ENCODE measurements around the gene ZNF350. TPM values are rescaled to one million over a fixed set of nuclear protein-coding genes. Genes with fewer than 3 reads are reported as not detected.

Gene ZNF350
- total RNA-seq, 3 donors from 2014 or later: 14.1 to 31.2 (median 14.4) TPM

DNA sequence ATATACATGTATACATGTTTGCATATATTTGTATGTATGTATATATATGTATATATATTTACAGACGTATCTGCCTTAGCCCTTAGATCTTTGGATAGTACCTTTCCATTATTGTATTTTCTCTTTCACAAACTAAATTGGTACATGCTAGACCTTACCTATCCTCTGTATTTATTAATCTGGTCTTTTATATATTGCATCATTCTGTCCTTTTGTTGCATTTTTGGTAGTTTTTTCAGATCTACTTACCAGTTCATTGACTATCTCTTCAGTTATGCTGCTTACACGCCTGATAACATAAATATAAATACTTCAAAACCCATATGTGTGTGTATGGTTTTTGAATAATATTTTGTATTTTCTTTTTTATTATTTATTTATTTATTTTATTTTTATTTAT lies 47.7 kb downstream of the ZNF350 start:
- Histone ChIP-seq H3K4me3 (no peak overlapping the region), H3K9me3 (peaks cover 82 to 100% of the 10 kb centered on the region in 2 donors), H3K4me1 (no peaks in the 10 kb centered on the region), H3K27me3 (no peaks in the 10 kb centered on the region), H3K36me3 (peaks cover 62% of the 10 kb centered on the region), H3K27ac (no peak overlapping the region)
- intact Hi-C loops (cut with DNase I; ENCODE audit: low total_unique reads): no loop called here
- no peak for DNase-seq (ENCODE audit: low spot score in 2 of 2)
- TF ChIP-seq, protein P1, sequence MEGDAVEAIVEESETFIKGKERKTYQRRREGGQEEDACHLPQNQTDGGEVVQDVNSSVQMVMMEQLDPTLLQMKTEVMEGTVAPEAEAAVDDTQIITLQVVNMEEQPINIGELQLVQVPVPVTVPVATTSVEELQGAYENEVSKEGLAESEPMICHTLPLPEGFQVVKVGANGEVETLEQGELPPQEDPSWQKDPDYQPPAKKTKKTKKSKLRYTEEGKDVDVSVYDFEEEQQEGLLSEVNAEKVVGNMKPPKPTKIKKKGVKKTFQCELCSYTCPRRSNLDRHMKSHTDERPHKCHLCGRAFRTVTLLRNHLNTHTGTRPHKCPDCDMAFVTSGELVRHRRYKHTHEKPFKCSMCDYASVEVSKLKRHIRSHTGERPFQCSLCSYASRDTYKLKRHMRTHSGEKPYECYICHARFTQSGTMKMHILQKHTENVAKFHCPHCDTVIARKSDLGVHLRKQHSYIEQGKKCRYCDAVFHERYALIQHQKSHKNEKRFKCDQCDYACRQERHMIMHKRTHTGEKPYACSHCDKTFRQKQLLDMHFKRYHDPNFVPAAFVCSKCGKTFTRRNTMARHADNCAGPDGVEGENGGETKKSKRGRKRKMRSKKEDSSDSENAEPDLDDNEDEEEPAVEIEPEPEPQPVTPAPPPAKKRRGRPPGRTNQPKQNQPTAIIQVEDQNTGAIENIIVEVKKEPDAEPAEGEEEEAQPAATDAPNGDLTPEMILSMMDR (IDR thresholded peaks at IDR 0.05): no peak
- TF ChIP-seq POLR2A (IDR thresholded peaks at IDR 0.05): no peak
- no peak for TF ChIP-seq POLR2AphosphoS5 (IDR thresholded peaks at IDR 0.05)

DNA sequence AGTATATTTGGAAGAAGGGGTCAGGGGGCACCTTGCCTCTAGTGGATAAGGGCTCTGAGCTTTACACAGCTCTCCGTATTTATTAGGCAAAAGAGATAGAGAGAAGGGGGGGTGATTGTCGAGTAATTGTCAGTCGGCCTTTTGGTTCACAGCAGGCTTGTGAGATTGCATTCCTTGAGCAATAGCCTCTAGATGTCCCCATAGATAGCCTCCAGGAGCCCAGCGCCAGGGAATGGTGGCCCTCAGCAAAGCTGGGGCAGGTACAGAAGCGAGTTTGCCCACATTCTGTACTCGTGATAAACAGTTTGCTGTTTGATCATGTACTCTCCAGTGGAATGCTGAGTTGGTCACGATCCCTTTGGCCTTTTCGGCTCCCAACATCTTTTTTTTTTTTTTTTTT lies 54.7 kb downstream of the ZNF350 start:
- Histone ChIP-seq H3K36me3 (peaks cover 18% of the 10 kb centered on the region), H3K4me1 (no peaks in the 10 kb centered on the region), H3K9me3 (peaks cover 43 to 47% of the 10 kb centered on the region in 2 donors), H3K27ac (no peak overlapping the region), H3K27me3 (no peaks in the 10 kb centered on the region), H3K4me3 (no peak overlapping the region)
- TF ChIP-seq POLR2AphosphoS5 (IDR thresholded peaks at IDR 0.05) (no peak), POLR2A (IDR thresholded peaks at IDR 0.05) (no peak)
- TF ChIP-seq, protein P1 (IDR thresholded peaks at IDR 0.05): no peak
- intact Hi-C loops (cut with DNase I; ENCODE audit: low total_unique reads): loop anchor here (2.0 kb wide), 1 partner anchor 25 kb away; no protein-coding TSS in a partner anchor
- DNase-seq (ENCODE audit: low spot score in 2 of 2): no peak

DNA sequence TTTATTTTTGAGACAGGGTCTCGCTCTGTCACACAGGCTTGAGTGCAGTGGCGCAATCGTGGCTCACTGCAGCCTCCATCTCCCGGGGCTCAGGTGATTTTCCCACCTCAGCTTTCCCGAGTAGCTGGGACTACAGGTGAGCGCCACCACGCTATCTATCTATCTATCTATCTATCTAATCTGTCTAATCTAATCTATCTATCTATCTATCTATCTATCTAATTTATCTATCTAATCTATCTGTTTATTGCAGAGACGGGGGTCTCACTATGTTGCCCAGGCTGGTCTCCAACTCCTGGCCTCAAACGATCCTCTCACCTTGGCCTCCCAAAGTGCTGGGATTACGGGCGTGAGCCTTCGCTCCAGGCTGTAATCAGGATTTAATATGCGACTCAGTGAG lies 58.8 kb downstream of the ZNF350 start:
- Histone ChIP-seq H3K4me3 (peak overlapping the region; percentile 77 to 84 (median 84)), H3K27me3 (no peaks in the 10 kb centered on the region), H3K36me3 (no peaks in the 10 kb centered on the region), H3K27ac (peak overlapping the region in 1 of 2 donors; percentile 91), H3K9me3 (peaks cover 23% of the 10 kb centered on the region in 2 donors), H3K4me1 (no peaks in the 10 kb centered on the region)
- intact Hi-C loops (cut with DNase I; ENCODE audit: low total_unique reads): no loop called here
- TF ChIP-seq POLR2A (IDR thresholded peaks at IDR 0.05) (no peak), POLR2AphosphoS5 (IDR thresholded peaks at IDR 0.05) (no peak)
- TF ChIP-seq, protein P1 (IDR thresholded peaks at IDR 0.05): no peak
- DNase-seq (ENCODE audit: low spot score in 2 of 2): no peak

DNA sequence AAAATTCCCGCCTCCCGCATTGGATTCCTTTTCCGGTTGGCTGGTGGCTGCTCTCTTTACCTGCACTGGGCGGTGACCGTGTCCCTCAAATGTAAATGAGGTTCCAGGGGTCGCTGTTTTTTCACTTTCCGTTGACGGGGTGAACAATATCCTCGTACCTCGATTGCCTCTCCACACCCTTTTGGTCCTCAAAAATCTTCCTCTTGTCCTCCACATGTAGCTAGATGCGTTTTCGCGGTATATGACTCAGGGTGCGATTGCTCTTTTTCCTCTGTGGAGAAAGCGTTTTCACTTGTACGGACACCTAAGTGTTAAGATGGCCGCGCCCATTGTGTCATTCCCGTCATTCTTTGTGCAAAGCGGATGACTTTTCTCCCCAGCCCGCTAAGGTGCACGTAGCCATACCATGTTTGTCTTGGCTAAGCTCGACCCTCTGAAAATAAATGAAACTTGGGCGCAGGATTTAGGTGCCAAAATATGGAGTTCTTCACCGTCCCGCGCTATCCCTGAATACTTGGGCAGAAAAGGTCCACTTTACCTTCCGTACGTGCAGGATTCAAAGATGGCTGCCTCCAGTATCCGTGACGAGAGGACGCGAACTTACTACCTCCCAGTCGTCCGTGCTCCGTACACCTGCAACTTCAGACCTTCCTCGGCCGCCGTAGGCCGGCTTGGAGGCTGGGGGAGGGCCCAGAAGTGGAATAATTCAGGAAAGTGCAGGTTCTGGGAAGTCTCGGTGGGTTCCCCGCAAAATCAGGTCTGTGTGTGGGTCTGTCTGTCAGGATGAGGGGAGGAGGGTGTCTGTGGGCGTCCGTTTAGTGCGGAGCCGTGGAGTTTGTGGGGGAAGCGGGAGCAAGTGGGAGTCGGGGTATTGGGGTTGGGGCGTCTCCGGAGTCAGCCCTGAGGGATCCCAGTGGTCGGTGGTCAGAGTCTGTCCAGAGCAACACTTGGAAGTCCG lies 59.6 kb downstream of the ZNF350 start, which contains the start of gene ZNF613:
Gene ZNF613, plus strand, starts transcription at position 689 of the 958 bp plus-strand sequence. CDS start 8,749 bp downstream, outside the sequence.
- Histone ChIP-seq H3K4me3 (peak within 1 kb of the TSS; percentile 77 to 84 (median 84)), H3K27ac (peak within 1 kb of the TSS; percentile 86 to 91), H3K4me1 (no peaks in the 10 kb centered on the region), H3K27me3 (no peaks in the 10 kb centered on the region), H3K36me3 (no peaks in the 10 kb centered on the region), H3K9me3 (peaks cover 23 to 30% of the 10 kb centered on the region in 2 donors)
- peak; percentile 38 to 68 (median 47) for TF ChIP-seq POLR2AphosphoS5 (IDR thresholded peaks at IDR 0.05)
- TF ChIP-seq POLR2A (IDR thresholded peaks at IDR 0.05): no peak
- TF ChIP-seq, protein P1 (IDR thresholded peaks at IDR 0.05): peak in 2 of 3 donors; percentile 22 to 32
- intact Hi-C loops (cut with DNase I; ENCODE audit: low total_unique reads): no loop called here
- peak; percentile 76 to 78 for DNase-seq (ENCODE audit: low spot score in 2 of 2)

DNA sequence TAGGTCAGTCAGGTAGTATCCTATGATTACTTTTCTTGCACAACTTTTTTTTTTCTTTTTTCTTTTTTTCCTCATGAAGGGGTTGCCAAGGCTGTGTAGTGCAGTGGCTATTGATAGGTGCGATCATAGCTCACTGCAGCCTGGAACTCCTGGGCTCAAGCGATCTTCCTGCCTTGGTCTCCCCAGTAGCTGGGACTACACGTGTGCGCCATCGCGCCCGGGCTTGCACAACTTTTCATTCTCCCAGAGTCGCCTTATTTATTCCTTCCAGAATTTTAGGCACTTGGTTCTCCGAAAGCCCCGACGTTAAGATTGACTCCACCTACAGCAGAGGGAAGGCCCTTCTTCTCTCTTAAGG lies 60.2 kb downstream of the ZNF350 start:
- no peaks in the 10 kb centered on the region for H3K4me1 ChIP-seq
- intact Hi-C loops (cut with DNase I; ENCODE audit: low total_unique reads): no loop called here
- peaks cover 26 to 37% of the 10 kb centered on the region in 2 donors for H3K9me3 ChIP-seq
- H3K36me3 ChIP-seq: no peaks in the 10 kb centered on the region
- H3K27ac ChIP-seq: peak overlapping the region; percentile 86 to 91
- TF ChIP-seq POLR2A (IDR thresholded peaks at IDR 0.05) (no peak), POLR2AphosphoS5 (IDR thresholded peaks at IDR 0.05) (no peak)
- TF ChIP-seq, protein P1 (IDR thresholded peaks at IDR 0.05): no peak
- no peak for DNase-seq (ENCODE audit: low spot score in 2 of 2)
- no peaks in the 10 kb centered on the region for H3K27me3 ChIP-seq
- H3K4me3 ChIP-seq: peak overlapping the region; percentile 77 to 84 (median 84)

All from breast epithelium (tissue), 4 donors.